ENCODE results near the gene D2HGDH.

DNA sequence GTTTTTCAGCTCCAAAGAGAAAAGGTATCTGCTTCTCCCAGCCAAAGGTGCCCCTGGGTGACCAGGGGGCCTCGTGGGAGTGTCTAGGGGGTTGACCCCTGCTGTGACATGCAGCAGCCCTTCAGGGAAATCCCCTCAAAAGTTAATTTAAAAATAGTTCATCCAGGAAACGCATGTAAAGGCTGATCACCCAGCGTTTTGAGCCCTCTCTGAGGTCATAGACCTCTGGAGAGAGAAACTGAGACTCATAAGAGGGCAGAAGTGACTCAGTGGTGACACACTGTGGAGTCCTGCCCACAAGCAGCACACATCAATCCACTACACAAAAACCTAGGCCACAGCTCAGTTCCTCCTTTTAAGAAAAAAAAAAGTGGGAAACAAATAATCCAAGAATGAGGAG, 54.1 kb downstream of the D2HGDH start:
- TF ChIP-seq, protein P1, sequence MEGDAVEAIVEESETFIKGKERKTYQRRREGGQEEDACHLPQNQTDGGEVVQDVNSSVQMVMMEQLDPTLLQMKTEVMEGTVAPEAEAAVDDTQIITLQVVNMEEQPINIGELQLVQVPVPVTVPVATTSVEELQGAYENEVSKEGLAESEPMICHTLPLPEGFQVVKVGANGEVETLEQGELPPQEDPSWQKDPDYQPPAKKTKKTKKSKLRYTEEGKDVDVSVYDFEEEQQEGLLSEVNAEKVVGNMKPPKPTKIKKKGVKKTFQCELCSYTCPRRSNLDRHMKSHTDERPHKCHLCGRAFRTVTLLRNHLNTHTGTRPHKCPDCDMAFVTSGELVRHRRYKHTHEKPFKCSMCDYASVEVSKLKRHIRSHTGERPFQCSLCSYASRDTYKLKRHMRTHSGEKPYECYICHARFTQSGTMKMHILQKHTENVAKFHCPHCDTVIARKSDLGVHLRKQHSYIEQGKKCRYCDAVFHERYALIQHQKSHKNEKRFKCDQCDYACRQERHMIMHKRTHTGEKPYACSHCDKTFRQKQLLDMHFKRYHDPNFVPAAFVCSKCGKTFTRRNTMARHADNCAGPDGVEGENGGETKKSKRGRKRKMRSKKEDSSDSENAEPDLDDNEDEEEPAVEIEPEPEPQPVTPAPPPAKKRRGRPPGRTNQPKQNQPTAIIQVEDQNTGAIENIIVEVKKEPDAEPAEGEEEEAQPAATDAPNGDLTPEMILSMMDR (IDR thresholded peaks at IDR 0.05; ENCODE audit: low read length) = no peak
- TF ChIP-seq EZH2phosphoT487 (IDR thresholded peaks at IDR 0.05; ENCODE audit: low read length) = no peak
- TF ChIP-seq EZH2 (optimal IDR thresholded peaks at IDR 0.05; ENCODE audit: low read depth, low read length) = no peak
